Measurements from ENCODE around the gene KRTDAP. TPM values are rescaled to one million over a fixed set of nuclear protein-coding genes. Genes with fewer than 3 reads are reported as not detected.

Gene KRTDAP
- total and polyA plus RNA-seq, 9 of the 15 experiments (the other 6 are each of a cell fraction or from before 2014, with no cell fraction given) = not detected

GRCh38 chr19:35493971-35494370 is 3.7 kb upstream of the KRTDAP start (continued):
- TF ChIP-seq CEBPZ (IDR thresholded peaks at IDR 0.05; ENCODE audit: borderline replicate concordance, low read depth, low read length) (no peak), ZNF165 (CRISPR knock-in tag; IDR thresholded peaks at IDR 0.05; ENCODE audit: borderline replicate concordance) (no peak), ZNF518B (CRISPR knock-in tag; IDR thresholded peaks at IDR 0.05) (no peak), DPF2 (IDR thresholded peaks at IDR 0.05) (no peak), ZBTB33 (CRISPR knock-in tag; IDR thresholded peaks at IDR 0.05) (no peak), ZNF436 (CRISPR knock-in tag; IDR thresholded peaks at IDR 0.05) (no peak), CBX8 (IDR thresholded peaks at IDR 0.05; ENCODE audit: borderline replicate concordance, extremely low read depth, low read depth, low read length, poor library complexity, severe bottlenecking) (no peak), SMARCA5 (IDR thresholded peaks at IDR 0.05) (no peak)

All from K562 (cell line).